Stomach (tissue), 9 donors: Measurements from ENCODE around the gene PPP1R13L. TPM values are rescaled to one million over a fixed set of nuclear protein-coding genes. Genes with fewer than 3 reads are reported as not detected.

Experiments
- DNase-seq, 2 donors: peaks; one replicate each; pipeline versions ENCODE4 v3.0.0 to v3.0.0-alpha.2; 2013 to 2019
- H3K27ac ChIP-seq, 5 donors: fragments of 200-600 bp in 4 of 5; sonication (generic) in 4 of 5; one replicate each; pipeline ENCODE4 v1.5.1; 2013 to 2019; ENCODE audit warnings: mild to moderate bottlenecking in 1 of 5, moderate library complexity in 1 of 5
- H3K27me3 ChIP-seq, 3 donors: fragments of 200-600 bp; sonication (generic); one replicate each; pipeline ENCODE4 v1.5.1; 2017 to 2019; ENCODE audit warnings: mixed run types in 1 of 3
- H3K36me3 ChIP-seq, 4 donors: fragments of 200-600 bp; sonication (generic); 1 replicate in 3 of 4; 2 replicates in 1 of 4; pipeline ENCODE4 v1.5.1; 2016 to 2019
- H3K4me1 ChIP-seq, 4 donors: fragments of 200-600 bp; sonication (generic); one replicate each; pipeline ENCODE4 v1.5.1; 2016 to 2019
- H3K4me3 ChIP-seq, 4 donors: fragments of 200-600 bp; sonication (generic) in 3 of 4; one replicate each; pipeline ENCODE4 v1.5.1; 2016 to 2019; ENCODE audit warnings: mild to moderate bottlenecking in 1 of 4
- H3K9me3 ChIP-seq, 4 donors: fragments of 200-600 bp; sonication (generic); one replicate each; pipeline ENCODE4 v1.5.1; 2016 to 2019
- EP300 ChIP-seq: sonication (generic); formaldehyde crosslinking; IDR thresholded peaks from one replicate; pipeline ENCODE4 v1.6.1; 2017; ENCODE audit warnings: antibody characterized with exemption
- POLR2A ChIP-seq, 4 donors: fragments of 450-650 bp; IDR thresholded peaks; one replicate each; pipeline ENCODE4 v1.6.1; 2016; ENCODE audit warnings: antibody characterized with exemption in 4 of 4, control low read depth in 2 of 4, mild to moderate bottlenecking in 1 of 4, moderate library complexity in 1 of 4
- POLR2AphosphoS5 ChIP-seq, 3 donors: sonication (generic); formaldehyde crosslinking; IDR thresholded peaks; one replicate each; pipeline ENCODE4 v1.6.1; 2016; ENCODE audit warnings: antibody characterized with exemption in 3 of 3
- WGBS, 5 donors: extraction: QIAGEN DNeasy Blood & Tissue Kit in 3 of 5; methylation state at CpG; one replicate each; pipeline versions ENCODE4 v1.1.5 to v1.1.7; 2013 to 2018; 5-methylcytosine and 5-hydroxymethylcytosine counted together
- intact Hi-C: fragments of 100-400 bp; cut with DNase I; formaldehyde crosslinking; loops from one replicate; pipeline ENCODE4 v1.15.1; 2023; ENCODE audit warnings: low total_unique reads
- polyA plus RNA-seq, 3 donors: library from polyadenylated mRNA; stranded (reverse); fragments of 200-250 nt; gene quantifications; one replicate each; pipeline ENCODE4 v1.2.3, GENCODE V29; 2013
- total RNA-seq, 5 donors: library from RNA; depleted of rRNA; stranded (reverse); fragments of >200 nt; gene quantifications; one replicate each; pipeline versions ENCODE4 v1.1.0 to v1.2.3, GENCODE V29; 2014 to 2016
- TF ChIP-seq, protein P1 (sequence below), 7 experiments: fragments of 450-650 bp in 4 of 7; fragments of 200-600 bp in 3 of 7; sonication (generic) in 3 of 7; IDR thresholded peaks; one replicate each; pipeline ENCODE4 v1.5.1; 2016 to 2019; ENCODE audit warnings: antibody characterized with exemption in 7 of 7, control low read depth in 2 of 7, mild to moderate bottlenecking in 1 of 7
- donor health status: healthy with polysubstance abuse.
- donor health status: Bipolar disorder and iron deficiency.
- donor health status: healthy.

Gene PPP1R13L
- total and polyA plus RNA-seq, 8 donors = 2.4 to 120 (median 19.9) TPM

DNA sequence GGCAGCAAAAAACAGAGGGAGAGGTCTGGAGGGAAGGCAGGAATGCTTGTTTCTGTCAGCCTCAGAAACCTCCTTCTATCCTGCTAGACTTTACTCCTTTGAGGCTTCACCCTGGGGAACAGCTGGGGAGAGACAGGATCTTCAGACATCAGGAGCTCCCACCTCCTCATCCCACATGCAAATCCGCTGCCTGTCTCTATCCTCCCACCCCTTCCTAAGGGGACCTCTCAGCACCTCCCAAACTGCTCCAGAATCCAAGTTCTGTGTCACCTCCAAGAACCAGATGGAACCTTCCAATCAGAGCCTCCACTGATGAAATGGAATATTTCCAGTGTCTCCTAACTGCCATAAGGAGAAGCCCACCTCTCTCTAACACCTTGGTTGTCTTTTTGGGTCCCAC lies 24.8 kb downstream of the PPP1R13L start:
- H3K4me1 ChIP-seq = no peaks in the 10 kb centered on the region
- DNase-seq = no peak
- no peak for TF ChIP-seq POLR2AphosphoS5 (IDR thresholded peaks at IDR 0.05)
- TF ChIP-seq EP300 = no peak
- no peak for TF ChIP-seq POLR2A (IDR thresholded peaks at IDR 0.05)
- TF ChIP-seq, protein P1, sequence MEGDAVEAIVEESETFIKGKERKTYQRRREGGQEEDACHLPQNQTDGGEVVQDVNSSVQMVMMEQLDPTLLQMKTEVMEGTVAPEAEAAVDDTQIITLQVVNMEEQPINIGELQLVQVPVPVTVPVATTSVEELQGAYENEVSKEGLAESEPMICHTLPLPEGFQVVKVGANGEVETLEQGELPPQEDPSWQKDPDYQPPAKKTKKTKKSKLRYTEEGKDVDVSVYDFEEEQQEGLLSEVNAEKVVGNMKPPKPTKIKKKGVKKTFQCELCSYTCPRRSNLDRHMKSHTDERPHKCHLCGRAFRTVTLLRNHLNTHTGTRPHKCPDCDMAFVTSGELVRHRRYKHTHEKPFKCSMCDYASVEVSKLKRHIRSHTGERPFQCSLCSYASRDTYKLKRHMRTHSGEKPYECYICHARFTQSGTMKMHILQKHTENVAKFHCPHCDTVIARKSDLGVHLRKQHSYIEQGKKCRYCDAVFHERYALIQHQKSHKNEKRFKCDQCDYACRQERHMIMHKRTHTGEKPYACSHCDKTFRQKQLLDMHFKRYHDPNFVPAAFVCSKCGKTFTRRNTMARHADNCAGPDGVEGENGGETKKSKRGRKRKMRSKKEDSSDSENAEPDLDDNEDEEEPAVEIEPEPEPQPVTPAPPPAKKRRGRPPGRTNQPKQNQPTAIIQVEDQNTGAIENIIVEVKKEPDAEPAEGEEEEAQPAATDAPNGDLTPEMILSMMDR (IDR thresholded peaks at IDR 0.05) = no peak
- H3K9me3 ChIP-seq = no peaks in the 10 kb centered on the region
- H3K36me3 ChIP-seq = peaks cover 0 to 4% (median 0%) of the 10 kb centered on the region in 4 donors
- H3K27ac ChIP-seq = no peak overlapping the region
- WGBS, 5 donors = 82 to 100% (median 92%) methylated on average over 1 of the region's 1 CpG
- no peak overlapping the region for H3K4me3 ChIP-seq
- H3K27me3 ChIP-seq = peaks cover 0 to 20% (median 4%) of the 10 kb centered on the region in 3 donors
- intact Hi-C loops = no loop called here

DNA sequence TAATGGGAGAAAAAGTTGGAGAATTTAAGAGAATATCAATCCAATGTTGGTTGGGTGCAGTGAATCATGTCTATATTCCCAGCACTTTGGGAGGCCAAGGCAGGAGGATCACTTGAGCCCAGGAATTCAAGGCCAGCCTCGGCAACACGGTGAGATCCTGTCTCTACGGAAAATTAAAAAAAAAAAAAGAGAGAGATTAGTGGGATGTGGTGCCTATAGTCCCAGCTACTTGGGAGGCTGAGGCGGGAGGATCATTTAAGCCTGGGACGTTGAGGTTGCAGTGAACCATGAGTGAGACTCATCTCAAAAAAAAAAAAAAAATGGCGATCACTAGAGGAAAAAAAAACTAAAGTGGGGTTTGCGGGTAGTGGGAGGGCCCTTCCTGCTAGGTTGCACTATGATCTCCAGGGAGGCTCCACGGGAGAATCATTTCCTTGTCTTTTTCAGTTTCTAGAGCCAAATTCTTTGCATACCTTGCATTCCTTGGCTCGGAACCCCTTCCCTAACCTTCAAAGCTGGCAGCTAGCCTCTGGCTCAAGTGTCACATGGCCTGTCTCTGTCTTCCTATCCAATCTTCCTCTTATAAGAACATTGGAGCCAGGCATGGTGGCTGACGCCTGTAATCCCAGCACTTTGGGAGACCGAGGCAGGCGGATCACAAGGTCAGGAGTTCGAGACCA lies 28.7 kb downstream of the PPP1R13L start:
- intact Hi-C loops = no loop called here
- WGBS, 5 donors = 56 to 68% (median 61%) methylated on average over 13 of the region's 13 CpGs
- H3K27ac ChIP-seq = no peak overlapping the region

DNA sequence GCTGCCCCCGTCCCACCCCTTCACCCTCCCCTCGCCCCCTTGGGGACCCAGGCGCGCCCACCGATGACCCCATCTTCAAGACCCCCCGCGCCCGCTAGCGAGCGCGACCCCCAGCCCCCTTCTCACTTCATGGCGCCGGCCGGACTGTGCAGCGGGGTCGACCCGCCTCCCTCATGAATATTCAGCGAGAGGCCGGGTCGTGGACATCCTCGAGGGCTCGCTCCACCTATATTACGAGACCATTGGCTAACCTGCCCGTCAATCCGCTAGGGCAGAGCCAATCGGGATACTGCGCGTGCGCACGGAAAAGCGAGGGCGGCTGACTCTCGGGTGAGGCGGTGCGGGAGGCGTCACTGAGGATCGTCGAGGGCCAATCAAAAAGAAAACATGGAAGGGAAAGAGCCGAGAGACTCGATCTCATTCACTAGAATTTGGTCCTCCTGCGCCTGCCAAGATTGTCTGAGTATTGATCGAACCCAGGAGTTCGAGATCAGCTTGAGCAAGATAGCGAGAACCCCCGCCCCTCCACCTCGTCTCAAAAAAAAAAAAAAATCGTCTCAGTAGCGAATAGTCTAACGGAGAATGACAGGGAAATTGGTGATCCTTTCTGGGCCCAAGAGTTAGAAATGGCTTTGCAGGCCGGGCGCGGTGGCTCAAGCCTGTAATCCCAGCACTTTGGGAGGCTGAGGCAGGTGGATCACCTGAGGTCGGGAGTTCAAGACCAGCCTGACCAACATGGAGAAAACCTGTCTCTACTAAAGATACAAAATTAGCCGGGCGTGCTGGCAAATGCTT lies 34.3 kb downstream of the PPP1R13L start, which contains the start of gene ERCC2:
Gene ERCC2, minus strand, starts transcription at position 164 of the 795 bp plus-strand sequence. Its CDS starts 33 bp downstream, at position 131.
- Histone ChIP-seq H3K27ac (peak within 1 kb of the TSS in 4 of 5 donors; percentile 51 to 84 (median 82)), H3K36me3 (peaks cover 0 to 7% (median 2%) of the 10 kb centered on the region in 4 donors), H3K9me3 (no peaks in the 10 kb centered on the region), H3K4me3 (peak within 1 kb of the TSS; percentile 66 to 99 (median 97)), H3K27me3 (no peaks in the 10 kb centered on the region), H3K4me1 (peaks cover 6 to 23% (median 17%) of the 10 kb centered on the region in 4 donors)
- intact Hi-C loops = no loop called here
- 3 to 10% (median 4%) methylated on average over 16 to 55 of the region's 55 CpGs for WGBS, 5 donors
- DNase-seq = peak; percentile 100
- TF ChIP-seq POLR2A (IDR thresholded peaks at IDR 0.05) = no peak
- TF ChIP-seq POLR2AphosphoS5 (IDR thresholded peaks at IDR 0.05) = peak in 2 of 3 donors; percentile 83 to 85

More for the DNA sequence above, 28.7 kb downstream of the PPP1R13L start:
- H3K9me3 ChIP-seq = no peaks in the 10 kb centered on the region
- no peak overlapping the region for H3K4me3 ChIP-seq
- TF ChIP-seq POLR2A (IDR thresholded peaks at IDR 0.05) = no peak
- TF ChIP-seq, protein P1 (IDR thresholded peaks at IDR 0.05) = no peak
- no peak for TF ChIP-seq POLR2AphosphoS5 (IDR thresholded peaks at IDR 0.05)
- TF ChIP-seq EP300 = no peak
- peak in 1 of 2 donors; percentile 51 for DNase-seq
- peaks cover 0 to 4% (median 0%) of the 10 kb centered on the region in 4 donors for H3K36me3 ChIP-seq
- no peaks in the 10 kb centered on the region for H3K27me3 ChIP-seq
- peaks cover 0 to 2% (median 2%) of the 10 kb centered on the region in 4 donors for H3K4me1 ChIP-seq

DNA sequence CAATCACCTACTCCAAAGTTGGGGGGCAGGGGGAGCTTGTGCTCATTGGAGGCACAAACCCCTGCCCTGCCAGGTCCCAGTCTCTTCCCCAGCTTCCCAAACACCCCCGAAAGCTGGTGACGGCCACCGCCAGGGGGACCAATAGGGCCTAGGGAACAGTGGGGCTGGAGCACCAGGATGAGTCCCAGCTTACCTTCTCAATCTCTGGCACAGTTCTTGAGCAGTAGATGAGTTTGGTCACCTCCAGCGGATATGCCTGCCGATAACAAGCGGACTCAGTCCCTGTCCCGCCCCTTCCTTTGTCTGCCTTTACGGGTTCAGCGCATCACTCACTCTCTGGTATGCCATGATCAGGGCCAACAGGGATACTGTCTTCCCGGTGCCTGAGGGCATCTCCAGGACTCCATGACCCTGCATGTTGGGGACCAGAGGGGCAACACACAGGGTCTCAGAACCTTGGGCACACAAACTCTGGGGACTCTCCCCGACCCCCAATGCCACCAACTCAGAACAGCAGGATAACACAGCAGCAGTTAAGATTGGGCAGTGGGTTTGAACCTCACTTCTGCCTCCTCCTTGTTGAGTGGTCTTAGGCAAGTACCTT lies 36.0 kb downstream of the PPP1R13L start:
- Histone ChIP-seq H3K36me3 (peaks cover 0 to 25% (median 20%) of the 10 kb centered on the region in 4 donors), H3K9me3 (no peaks in the 10 kb centered on the region), H3K27me3 (no peaks in the 10 kb centered on the region), H3K4me1 (peaks cover 6 to 23% (median 17%) of the 10 kb centered on the region in 4 donors), H3K27ac (no peak overlapping the region), H3K4me3 (no peak overlapping the region)
- DNase-seq = no peak
- TF ChIP-seq, protein P1 (IDR thresholded peaks at IDR 0.05) = no peak
- TF ChIP-seq POLR2AphosphoS5 (IDR thresholded peaks at IDR 0.05) (no peak), EP300 (no peak), POLR2A (IDR thresholded peaks at IDR 0.05) (no peak)
- intact Hi-C loops = no loop called here
- 89 to 95% (median 93%) methylated on average over 9 to 11 of the region's 11 CpGs for WGBS, 5 donors
